HCT116 (cell line): Measurements from ENCODE around the gene EXOC4. TPM values are rescaled to one million over a fixed set of nuclear protein-coding genes. Genes with fewer than 3 reads are reported as not detected.

Experiments
- ATAC-seq: fragments of 200-7000 bp; cut with Tn5 transposase; 2 replicates; pipeline ENCODE4 v1.9.1; 2020; ENCODE audit warnings: mild to moderate bottlenecking, moderate library complexity
- BruUV-seq: library from RNA; stranded (reverse); fragments of 400-500 nt; replicated peaks from 2 replicates; lab custom pipeline; 2021; lab: Mats Ljungman, UMichigan
- CTCF ChIA-PET: fragments of 300-600 bp; sonication (Branson Sonifier 250); formaldehyde crosslinking; loops from one replicate; lab custom pipeline; 2021; ENCODE audit warnings: antibody characterized with exemption; lab: Charles Lee
- POLR2A ChIA-PET: fragments of 300-600, 350-600 bp; sonication (Branson Sonifier 250); formaldehyde crosslinking; loops from one replicate; lab custom pipeline; 2021; ENCODE audit warnings: antibody characterized with exemption; lab: Charles Lee
- RAD21 ChIA-PET, 2 experiments: fragments of 300-600 bp; sonication (Branson Sonifier 250); formaldehyde crosslinking; loops; one replicate each; lab custom pipeline; 2023; ENCODE audit warnings: low total read pairs in 2 of 2; ENCODE audit not compliant: uncharacterized antibody in 2 of 2, unreplicated experiment in 2 of 2, low non-redundant PET in 1 of 2; lab: Charles Lee
- DNase-seq: peaks from one replicate; pipeline ENCODE4 v3.0.0-alpha.2; 2010; ENCODE audit warnings: low read depth, low spot score
- H2AFZ ChIP-seq: fragments of 200-600 bp; shearing (Covaris generic), sonication (generic); 2 replicates; pipeline ENCODE4 v1.6.1; 2017; ENCODE audit warnings: low read depth, mixed run types, mixed read lengths, antibody characterized with exemption, low read length; ENCODE audit not compliant: poor library complexity, severe bottlenecking
- H3K27ac ChIP-seq: 2 replicates; pipeline ENCODE4 v1.5.1; 2012; ENCODE audit warnings: low read depth, low read length
- H3K27me3 ChIP-seq: fragments of 200-600 bp; sonication (generic); 2 replicates; pipeline ENCODE4 v1.6.1; 2016; ENCODE audit warnings: mixed run types, low read length, mixed read lengths; ENCODE audit not compliant: insufficient read depth
- H3K36me3 ChIP-seq, 2 experiments: fragments of 200-500 bp in 1 of 2; fragments of 200-600 bp in 1 of 2; sonication (Bioruptor generic) in 1 of 2; sonication (generic) in 1 of 2; 2 replicates each; pipeline versions ENCODE4 v1.5.1 to v1.6.1; 2014 to 2016; ENCODE audit warnings: low read length in 2 of 2, inconsistent platforms in 1 of 2, mixed read lengths in 1 of 2, mixed run types in 1 of 2; ENCODE audit not compliant: insufficient read depth in 2 of 2, control insufficient read depth in 1 of 2
- H3K4me1 ChIP-seq, 2 experiments: fragments of 200-600 bp in 1 of 2; sonication (generic) in 1 of 2; 2 replicates each; pipeline versions ENCODE4 v1.5.1 to v1.6.1; 2012 to 2017; ENCODE audit warnings: low read length in 2 of 2, inconsistent platforms in 1 of 2, mild to moderate bottlenecking in 1 of 2, mixed read lengths in 1 of 2, mixed run types in 1 of 2, moderate library complexity in 1 of 2; ENCODE audit not compliant: insufficient read depth in 2 of 2, control insufficient read depth in 1 of 2
- H3K4me2 ChIP-seq: fragments of 200-600 bp; sonication (generic); 2 replicates; pipeline ENCODE4 v1.6.1; 2017; ENCODE audit warnings: mixed run types, low read length, mixed read lengths
- H3K4me3 ChIP-seq, 2 experiments: fragments of 200-600 bp in 1 of 2; sonication (generic) in 1 of 2; replicated peaks in 1 of 2; 2 replicates each; pipeline ENCODE4 v1.5.1; 2011 to 2016; ENCODE audit warnings: low read length in 2 of 2, control low read depth in 1 of 2, low read depth in 1 of 2, mild to moderate bottlenecking in 1 of 2, mixed read lengths in 1 of 2, mixed run types in 1 of 2
- H3K79me2 ChIP-seq: fragments of 200-600 bp; sonication (generic); 2 replicates; pipeline ENCODE4 v1.6.1; 2017; ENCODE audit warnings: mild to moderate bottlenecking, mixed run types, low read length, moderate library complexity, mixed read lengths; ENCODE audit not compliant: insufficient read depth
- H3K9ac ChIP-seq: fragments of 200-600 bp; sonication (generic); 2 replicates; pipeline ENCODE4 v1.6.1; 2016; ENCODE audit warnings: low read length, mixed read lengths
- H3K9me2 ChIP-seq: fragments of 200-600 bp; sonication (generic), shearing (Covaris generic); 2 replicates; pipeline ENCODE4 v1.6.1; 2017; ENCODE audit warnings: mixed run types, mild to moderate bottlenecking, moderate library complexity; ENCODE audit not compliant: insufficient read depth
- H3K9me3 ChIP-seq, 2 experiments: fragments of 200-500 bp in 1 of 2; fragments of 200-600 bp in 1 of 2; sonication (Bioruptor generic) in 1 of 2; sonication (generic) in 1 of 2; 2 replicates each; pipeline ENCODE4 v1.6.1; 2014 to 2017; ENCODE audit warnings: low read length in 2 of 2, mixed read lengths in 2 of 2, inconsistent platforms in 1 of 2, low read depth in 1 of 2, mild to moderate bottlenecking in 1 of 2, mixed run types in 1 of 2, moderate library complexity in 1 of 2; ENCODE audit not compliant: control insufficient read depth in 1 of 2, insufficient read depth in 1 of 2
- H4K20me1 ChIP-seq: fragments of 200-600 bp; sonication (generic), shearing (Covaris generic); 2 replicates; pipeline ENCODE4 v1.6.1; 2017; ENCODE audit warnings: mixed run types, mild to moderate bottlenecking, moderate library complexity; ENCODE audit not compliant: insufficient read depth
- CBX3 ChIP-seq: IDR thresholded peaks from 2 replicates; pipeline ENCODE4 v1.6.1; 2012; ENCODE audit warnings: low read depth
- EGR1 ChIP-seq: IDR thresholded peaks from 2 replicates; pipeline ENCODE4 v1.6.1; 2012; ENCODE audit warnings: low read depth
- ELF1 ChIP-seq: IDR thresholded peaks from 2 replicates; pipeline ENCODE4 v1.6.1; 2012; ENCODE audit warnings: low read depth, borderline replicate concordance
- EZH2 ChIP-seq: fragments of 200-600 bp; sonication (generic); IDR thresholded peaks from 2 replicates; pipeline ENCODE4 v1.6.1; 2017; ENCODE audit warnings: antibody characterized with exemption, mixed run types
- POLR2A ChIP-seq: IDR thresholded peaks from 2 replicates; pipeline ENCODE4 v1.7.0; 2011; ENCODE audit warnings: borderline replicate concordance; ENCODE audit not compliant: insufficient read depth, insufficient read length; ENCODE audit errors: extremely low read depth
- POLR2AphosphoS5 ChIP-seq: IDR thresholded peaks from 2 replicates; pipeline ENCODE4 v1.6.1; 2011; ENCODE audit warnings: mild to moderate bottlenecking, low read depth, low read length, moderate library complexity
- RAD21 ChIP-seq: IDR thresholded peaks from 2 replicates; pipeline ENCODE4 v1.6.1; 2012; ENCODE audit warnings: low read depth, mild to moderate bottlenecking
- SRF ChIP-seq: IDR thresholded peaks from 2 replicates; pipeline ENCODE4 v1.6.1; 2012; ENCODE audit warnings: low read depth
- TCF7L2 ChIP-seq: IDR thresholded peaks from 2 replicates; pipeline ENCODE4 v1.7.0; 2011; ENCODE audit warnings: borderline replicate concordance, inconsistent platforms; ENCODE audit not compliant: insufficient read depth, insufficient read length; ENCODE audit errors: extremely low read depth
- YY1 ChIP-seq: IDR thresholded peaks from 2 replicates; pipeline ENCODE4 v1.6.1; 2011; ENCODE audit warnings: low read length, low read depth, moderate library complexity, mild to moderate bottlenecking; ENCODE audit not compliant: insufficient replicate concordance; ENCODE audit errors: extremely low read depth
- ZNF274 ChIP-seq: fragments of 200-500 bp; sonication (Bioruptor generic); IDR thresholded peaks from 2 replicates; pipeline ENCODE4 v1.6.1; 2014; ENCODE audit warnings: mild to moderate bottlenecking, low read depth, low read length, inconsistent platforms
- intact Hi-C: fragments of 100-400 bp; cut with micrococcal nuclease; formaldehyde crosslinking; loops from 2 replicates; pipeline ENCODE4 v1.10.0; 2022
- total RNA-seq: library from RNA; stranded (reverse); gene quantifications from one replicate; pipeline ENCODE4 v1.2.1, GENCODE V29; 2021; ENCODE audit not compliant: unreplicated experiment
- TF ChIP-seq, protein P1 (sequence below): IDR thresholded peaks from 2 replicates; pipeline ENCODE4 v1.6.1; 2011; ENCODE audit warnings: mild to moderate bottlenecking, low read length, moderate library complexity; ENCODE audit not compliant: insufficient replicate concordance; ENCODE audit errors: extremely low read depth
- TF ChIP-seq, protein P2 (sequence below): IDR thresholded peaks from 2 replicates; pipeline ENCODE4 v1.6.1; 2012; ENCODE audit warnings: low read depth
- TF ChIP-seq, protein P3 (sequence below): IDR thresholded peaks from 2 replicates; pipeline ENCODE4 v1.6.1; 2012

The EXOC4 gene
- total RNA-seq, 1 experiment from 2014 or later, result 40.3 TPM

DNA sequence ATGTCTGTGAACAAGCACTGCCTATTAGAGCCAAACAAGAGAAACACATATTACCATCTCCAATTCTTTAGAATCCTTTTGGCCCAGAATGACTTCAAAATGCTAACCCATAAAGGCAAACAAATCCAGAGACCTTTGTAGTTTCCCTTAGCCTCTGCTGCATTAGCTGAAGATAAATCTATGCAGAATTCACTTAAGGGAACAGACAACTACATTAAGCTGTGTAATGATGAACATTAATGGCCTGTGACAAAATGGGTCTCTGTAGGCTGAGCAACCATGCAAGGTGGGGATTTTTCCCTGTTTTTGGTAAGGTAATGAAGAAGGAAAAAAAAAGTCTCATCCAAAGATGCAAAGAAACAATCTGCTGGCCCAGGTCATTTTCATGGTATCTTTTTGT lies 411.6 kb downstream of the EXOC4 start:
- BruUV-seq, result no TSS peak
- no peak overlapping the region for H2AFZ ChIP-seq
- ChIA-PET POLR2A (no interaction called here), CTCF (no interaction called here), RAD21 (no interaction called here)
- H3K79me2 ChIP-seq, result no peaks in the 10 kb centered on the region
- TF ChIP-seq, protein P1, sequence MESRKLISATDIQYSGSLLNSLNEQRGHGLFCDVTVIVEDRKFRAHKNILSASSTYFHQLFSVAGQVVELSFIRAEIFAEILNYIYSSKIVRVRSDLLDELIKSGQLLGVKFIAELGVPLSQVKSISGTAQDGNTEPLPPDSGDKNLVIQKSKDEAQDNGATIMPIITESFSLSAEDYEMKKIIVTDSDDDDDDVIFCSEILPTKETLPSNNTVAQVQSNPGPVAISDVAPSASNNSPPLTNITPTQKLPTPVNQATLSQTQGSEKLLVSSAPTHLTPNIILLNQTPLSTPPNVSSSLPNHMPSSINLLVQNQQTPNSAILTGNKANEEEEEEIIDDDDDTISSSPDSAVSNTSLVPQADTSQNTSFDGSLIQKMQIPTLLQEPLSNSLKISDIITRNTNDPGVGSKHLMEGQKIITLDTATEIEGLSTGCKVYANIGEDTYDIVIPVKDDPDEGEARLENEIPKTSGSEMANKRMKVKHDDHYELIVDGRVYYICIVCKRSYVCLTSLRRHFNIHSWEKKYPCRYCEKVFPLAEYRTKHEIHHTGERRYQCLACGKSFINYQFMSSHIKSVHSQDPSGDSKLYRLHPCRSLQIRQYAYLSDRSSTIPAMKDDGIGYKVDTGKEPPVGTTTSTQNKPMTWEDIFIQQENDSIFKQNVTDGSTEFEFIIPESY, result no peak
- no peak for DNase-seq
- no peaks in the 10 kb centered on the region for H3K9me3 ChIP-seq
- intact Hi-C loops, result no loop called here
- H3K27ac ChIP-seq, result no peak overlapping the region
- H4K20me1 ChIP-seq, result no peaks in the 10 kb centered on the region
- H3K9me2 ChIP-seq, result no peaks in the 10 kb centered on the region
- no peak overlapping the region for H3K4me2 ChIP-seq
- H3K36me3 ChIP-seq, result no peaks in the 10 kb centered on the region
- H3K4me1 ChIP-seq, result no peaks in the 10 kb centered on the region
- no peak for ATAC-seq
- H3K4me3 ChIP-seq, result no peak overlapping the region
- H3K27me3 ChIP-seq, result no peaks in the 10 kb centered on the region
- no peak overlapping the region for H3K9ac ChIP-seq

DNA sequence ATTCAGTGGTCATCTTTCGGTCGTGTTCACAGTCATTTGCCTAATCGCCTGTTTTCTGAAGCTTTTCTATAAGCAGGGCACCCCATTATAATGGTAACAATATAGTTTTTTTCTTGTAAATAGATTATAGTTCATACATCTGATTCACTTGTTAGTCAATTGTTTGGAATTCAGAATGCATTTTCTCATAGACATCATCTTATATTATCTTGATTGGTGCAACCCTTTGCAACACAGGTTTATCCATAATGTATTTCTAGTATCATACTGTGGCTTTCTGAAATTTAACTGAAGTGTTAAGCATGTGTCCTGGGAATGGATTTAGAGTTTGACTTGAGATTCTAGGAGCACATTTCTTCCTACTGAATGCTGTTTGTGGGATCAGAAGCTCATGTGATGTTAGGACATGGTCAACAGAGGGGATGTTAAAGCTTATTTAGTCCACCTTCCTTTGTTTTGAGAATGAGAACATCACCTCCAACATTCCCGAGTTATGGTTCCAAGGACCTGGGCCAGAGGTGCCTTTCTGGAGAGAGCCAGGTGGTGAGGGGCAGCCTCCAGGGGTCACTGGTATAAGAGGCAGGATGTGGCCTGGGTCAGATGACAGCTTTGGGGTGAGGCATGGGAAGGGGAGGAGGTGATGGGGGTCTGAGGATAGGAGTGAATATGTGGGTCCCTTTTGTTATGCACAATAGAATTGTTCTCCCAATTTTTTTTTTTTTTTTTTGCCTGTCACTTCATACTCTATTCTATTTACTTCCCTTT lies 415.6 kb downstream of the EXOC4 start:
- ATAC-seq (no peak), DNase-seq (no peak)
- Histone ChIP-seq H3K4me2 (no peak overlapping the region), H3K9me3 (no peaks in the 10 kb centered on the region), H4K20me1 (no peaks in the 10 kb centered on the region), H3K79me2 (no peaks in the 10 kb centered on the region), H3K9ac (no peak overlapping the region), H3K27ac (no peak overlapping the region), H3K9me2 (no peaks in the 10 kb centered on the region), H3K36me3 (no peaks in the 10 kb centered on the region), H3K4me1 (no peaks in the 10 kb centered on the region), H3K4me3 (no peak overlapping the region), H2AFZ (no peak overlapping the region), H3K27me3 (no peaks in the 10 kb centered on the region)
- ChIA-PET CTCF (no interaction called here), POLR2A (no interaction called here), RAD21 (no interaction called here)
- intact Hi-C loops, result no loop called here
- BruUV-seq, result no TSS peak
- no peak for TF ChIP-seq ELF1
- TF ChIP-seq, protein P2, sequence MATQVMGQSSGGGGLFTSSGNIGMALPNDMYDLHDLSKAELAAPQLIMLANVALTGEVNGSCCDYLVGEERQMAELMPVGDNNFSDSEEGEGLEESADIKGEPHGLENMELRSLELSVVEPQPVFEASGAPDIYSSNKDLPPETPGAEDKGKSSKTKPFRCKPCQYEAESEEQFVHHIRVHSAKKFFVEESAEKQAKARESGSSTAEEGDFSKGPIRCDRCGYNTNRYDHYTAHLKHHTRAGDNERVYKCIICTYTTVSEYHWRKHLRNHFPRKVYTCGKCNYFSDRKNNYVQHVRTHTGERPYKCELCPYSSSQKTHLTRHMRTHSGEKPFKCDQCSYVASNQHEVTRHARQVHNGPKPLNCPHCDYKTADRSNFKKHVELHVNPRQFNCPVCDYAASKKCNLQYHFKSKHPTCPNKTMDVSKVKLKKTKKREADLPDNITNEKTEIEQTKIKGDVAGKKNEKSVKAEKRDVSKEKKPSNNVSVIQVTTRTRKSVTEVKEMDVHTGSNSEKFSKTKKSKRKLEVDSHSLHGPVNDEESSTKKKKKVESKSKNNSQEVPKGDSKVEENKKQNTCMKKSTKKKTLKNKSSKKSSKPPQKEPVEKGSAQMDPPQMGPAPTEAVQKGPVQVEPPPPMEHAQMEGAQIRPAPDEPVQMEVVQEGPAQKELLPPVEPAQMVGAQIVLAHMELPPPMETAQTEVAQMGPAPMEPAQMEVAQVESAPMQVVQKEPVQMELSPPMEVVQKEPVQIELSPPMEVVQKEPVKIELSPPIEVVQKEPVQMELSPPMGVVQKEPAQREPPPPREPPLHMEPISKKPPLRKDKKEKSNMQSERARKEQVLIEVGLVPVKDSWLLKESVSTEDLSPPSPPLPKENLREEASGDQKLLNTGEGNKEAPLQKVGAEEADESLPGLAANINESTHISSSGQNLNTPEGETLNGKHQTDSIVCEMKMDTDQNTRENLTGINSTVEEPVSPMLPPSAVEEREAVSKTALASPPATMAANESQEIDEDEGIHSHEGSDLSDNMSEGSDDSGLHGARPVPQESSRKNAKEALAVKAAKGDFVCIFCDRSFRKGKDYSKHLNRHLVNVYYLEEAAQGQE, result no peak
- TF ChIP-seq POLR2A, result no peak
- TF ChIP-seq POLR2AphosphoS5, result no peak
- TF ChIP-seq CBX3, result no peak
- no peak for TF ChIP-seq TCF7L2
- no peak for TF ChIP-seq YY1
- no peak for TF ChIP-seq EGR1
- TF ChIP-seq SRF, result no peak
- no peak for TF ChIP-seq ZNF274
- TF ChIP-seq, protein P3, sequence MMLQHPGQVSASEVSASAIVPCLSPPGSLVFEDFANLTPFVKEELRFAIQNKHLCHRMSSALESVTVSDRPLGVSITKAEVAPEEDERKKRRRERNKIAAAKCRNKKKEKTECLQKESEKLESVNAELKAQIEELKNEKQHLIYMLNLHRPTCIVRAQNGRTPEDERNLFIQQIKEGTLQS, result no peak
- TF ChIP-seq RAD21, result no peak
- no peak for TF ChIP-seq EZH2
